HG03469 (cell line): Measurements from ENCODE around the gene CACNB2.

Experiments used
- ATAC-seq: cut with Tn5 transposase; IDR thresholded peaks from one replicate; pipeline ENCODE4 v1.9.1; 2021; ENCODE audit warnings: mild to moderate bottlenecking, moderate library complexity, moderate number of reproducible peaks; ENCODE audit not compliant: unreplicated experiment

The CACNB2 gene

GRCh38 chr10:18278181-18278580, 138.0 kb downstream of the CACNB2 start:
- no peak for ATAC-seq

DNA sequence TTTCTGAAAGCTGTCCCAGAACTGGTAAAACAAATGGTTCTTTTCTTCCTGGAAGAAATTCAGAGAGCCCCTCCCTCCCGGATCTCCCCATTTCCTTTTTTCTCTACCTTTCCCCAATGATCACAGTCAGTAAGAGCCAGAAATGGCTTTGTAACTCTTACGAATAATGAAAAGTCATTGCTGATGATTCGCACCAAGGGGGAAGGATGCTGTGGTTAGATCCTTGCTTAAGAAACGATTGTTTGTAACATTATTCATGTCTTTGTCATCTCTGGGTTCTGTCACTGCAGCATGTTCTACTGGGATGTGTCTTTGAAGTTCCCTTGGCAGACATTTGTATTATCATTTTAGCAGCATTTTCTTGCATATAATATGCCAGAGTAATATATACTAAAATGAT, 138.9 kb downstream of the CACNB2 start:
- no peak for ATAC-seq

DNA sequence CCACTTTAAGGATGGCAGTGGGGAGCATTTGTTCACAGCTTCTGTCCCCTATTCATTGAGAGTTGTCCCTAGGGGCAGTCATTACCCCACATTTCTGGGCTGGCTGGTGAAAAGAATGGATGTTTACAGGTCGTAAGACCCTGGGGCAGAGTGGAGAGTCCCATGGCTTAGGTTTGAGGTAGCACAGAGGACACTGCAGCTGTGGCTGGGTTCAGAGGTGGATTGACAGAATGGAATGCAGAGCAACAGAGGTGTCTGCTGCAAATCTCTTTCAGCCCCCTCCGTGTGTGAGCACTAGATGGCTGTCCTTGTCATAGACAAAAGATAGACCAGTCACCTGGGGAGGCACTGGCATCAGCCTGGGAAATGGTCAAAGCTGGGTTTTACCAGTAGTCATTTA, 141.9 kb downstream of the CACNB2 start:
- no peak for ATAC-seq

- ATAC-seq, result no peak
These were observed 150.6 kb downstream of the CACNB2 start for GRCh38 chr10:18290651-18291313.

GRCh38 chr10:18293536-18294510, 153.6 kb downstream of the CACNB2 start:
- ATAC-seq, result peak; percentile 45

DNA sequence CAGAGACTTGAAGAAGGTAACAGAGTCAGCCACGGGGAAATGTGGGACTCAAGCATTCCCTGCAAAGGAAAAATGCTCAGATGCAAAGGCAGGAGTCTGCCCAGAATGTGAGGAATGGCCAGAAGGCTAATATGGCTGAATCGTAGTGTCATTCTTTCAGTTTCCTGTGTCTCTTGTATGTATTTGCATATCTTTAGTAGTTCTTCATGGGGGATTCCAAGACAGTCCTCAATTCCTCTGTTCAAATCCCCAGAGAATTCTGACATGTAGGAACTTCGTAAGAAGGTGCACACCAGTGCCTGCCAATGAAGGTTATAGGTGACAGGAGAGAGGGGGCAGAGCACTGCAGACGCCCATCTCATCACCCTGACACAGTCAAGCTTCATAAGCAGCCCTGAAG, 154.4 kb downstream of the CACNB2 start:
- ATAC-seq, result no peak

GRCh38 chr10:18297659-18298058, 157.4 kb downstream of the CACNB2 start:
- no peak for ATAC-seq

DNA sequence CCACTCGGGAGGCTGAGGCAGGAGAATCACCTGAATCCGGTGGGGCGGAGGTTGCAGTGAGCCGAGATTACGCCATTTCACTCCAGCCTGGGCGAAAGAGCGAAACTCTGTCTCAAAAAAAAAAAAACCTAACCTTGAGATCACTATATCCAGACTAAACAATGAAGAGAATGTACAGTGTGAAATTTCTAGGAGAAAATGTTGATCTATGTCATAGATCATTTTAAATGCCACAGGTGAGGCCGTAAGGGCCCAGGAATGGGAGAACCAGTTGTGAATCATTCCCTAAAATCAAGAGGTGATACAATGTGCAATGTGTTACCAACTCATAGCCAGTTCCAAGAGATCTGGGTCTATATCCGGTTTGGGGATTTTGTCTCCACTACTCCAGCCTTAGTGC, 158.0 kb downstream of the CACNB2 start:
- ATAC-seq, result no peak

- ATAC-seq, result no peak
These were observed 163.9 kb downstream of the CACNB2 start for GRCh38 chr10:18303851-18304801.

- no peak for ATAC-seq
These were observed 165.8 kb downstream of the CACNB2 start for GRCh38 chr10:18306031-18306430.

- no peak for ATAC-seq
These were observed 168.4 kb downstream of the CACNB2 start for GRCh38 chr10:18308600-18308999.

GRCh38 chr10:18310761-18311160, 170.5 kb downstream of the CACNB2 start:
- ATAC-seq, result no peak

DNA sequence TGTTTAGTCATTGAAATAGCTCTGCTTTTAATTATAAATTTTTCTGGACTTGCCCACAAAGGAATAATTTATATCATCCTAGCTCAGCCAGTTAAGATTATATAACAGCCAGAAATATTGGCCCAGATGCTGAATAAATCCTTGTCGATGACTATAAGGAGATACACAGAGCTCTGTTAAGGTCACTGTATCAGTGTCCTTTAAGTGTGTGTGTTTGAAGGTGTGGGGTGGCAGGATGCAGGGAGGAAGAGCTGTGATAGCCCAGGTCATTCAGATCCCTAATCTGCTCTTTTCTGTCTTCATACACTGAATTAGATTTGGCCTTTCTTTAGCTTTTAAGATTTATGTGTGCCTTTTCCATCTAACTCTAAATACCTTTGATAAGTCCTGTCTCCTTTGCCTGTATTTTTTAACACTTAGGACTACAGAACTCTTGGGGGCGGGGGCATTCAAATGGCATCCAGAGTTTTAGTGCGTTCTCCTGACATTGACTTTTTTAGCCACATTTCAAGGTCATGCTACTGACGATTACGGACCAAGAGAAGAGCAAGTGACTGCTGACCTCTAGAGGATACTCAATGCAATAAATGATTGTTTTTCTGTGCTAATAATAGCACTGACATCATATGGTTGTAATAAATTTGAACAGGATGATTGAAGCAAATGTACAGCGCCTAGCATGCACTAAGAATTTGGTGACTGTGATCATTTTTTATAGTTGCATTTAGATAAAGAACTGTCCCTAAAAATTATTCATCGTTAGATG, 172.3 kb downstream of the CACNB2 start:
- peak; percentile 88 for ATAC-seq

- ATAC-seq, result no peak
These were observed 172.9 kb downstream of the CACNB2 start for GRCh38 chr10:18313140-18313530.

GRCh38 chr10:18313626-18314025, 173.4 kb downstream of the CACNB2 start:
- ATAC-seq, result no peak

DNA sequence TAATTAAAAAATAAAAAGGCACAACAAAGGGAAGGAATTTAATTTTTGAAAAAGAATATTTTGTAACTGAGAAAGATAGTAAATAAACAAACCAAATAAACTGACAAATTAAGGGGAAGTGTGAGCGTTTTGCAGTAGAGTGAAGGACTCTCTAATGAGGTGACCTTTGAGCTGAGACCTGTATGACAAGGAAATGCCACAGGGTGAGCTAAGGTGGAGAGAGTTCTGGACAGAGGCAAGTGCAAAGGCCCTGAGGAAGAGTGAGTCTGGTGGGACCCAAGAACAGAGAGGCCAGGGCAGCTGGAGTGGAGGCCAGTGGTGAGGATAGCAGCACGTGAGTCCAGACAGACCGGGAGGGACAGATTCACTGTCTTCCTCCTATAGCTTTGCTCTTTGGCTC, 179.4 kb downstream of the CACNB2 start:
- ATAC-seq, result no peak

DNA sequence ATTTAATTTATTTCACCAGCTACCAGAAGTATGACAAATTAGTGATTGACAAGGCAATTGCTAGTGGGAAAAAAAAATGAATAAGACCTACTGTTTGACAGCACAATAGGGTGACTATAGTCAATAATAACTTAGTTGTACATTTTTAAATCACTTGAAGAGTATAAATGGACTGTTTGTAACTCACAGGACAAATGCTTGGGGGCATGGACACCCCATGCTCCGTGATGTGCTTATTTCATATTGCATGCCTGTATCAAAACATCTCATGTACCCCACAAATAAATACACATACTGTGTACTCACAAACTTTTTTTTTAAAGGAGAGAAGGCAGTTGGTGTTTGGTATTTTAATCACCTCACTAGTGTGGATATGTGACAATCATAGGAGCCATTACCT, 181.1 kb downstream of the CACNB2 start:
- ATAC-seq, result no peak

- no peak for ATAC-seq
These were observed 183.7 kb downstream of the CACNB2 start for GRCh38 chr10:18323916-18324315.

DNA sequence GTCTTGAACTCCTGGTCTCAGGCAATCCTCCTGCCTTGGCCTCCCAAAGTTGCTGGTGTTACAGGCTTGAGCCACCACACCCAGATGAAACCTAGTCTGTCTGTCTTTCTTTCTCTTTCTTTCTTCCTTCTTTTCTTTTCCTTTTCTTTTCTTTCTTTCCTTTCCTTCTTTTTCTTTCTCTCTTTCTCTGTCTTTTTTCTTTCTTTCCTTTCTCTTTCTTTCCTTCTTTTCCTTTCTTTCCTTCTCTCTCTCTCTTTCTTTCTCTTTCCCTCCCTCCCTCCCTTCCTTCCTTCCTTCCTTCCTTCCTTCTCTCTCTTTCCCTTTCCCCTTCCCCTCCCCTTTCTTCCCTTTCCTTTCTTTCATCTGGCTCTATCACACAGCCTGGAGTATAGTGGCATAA, 185.2 kb downstream of the CACNB2 start:
- ATAC-seq, result no peak

DNA sequence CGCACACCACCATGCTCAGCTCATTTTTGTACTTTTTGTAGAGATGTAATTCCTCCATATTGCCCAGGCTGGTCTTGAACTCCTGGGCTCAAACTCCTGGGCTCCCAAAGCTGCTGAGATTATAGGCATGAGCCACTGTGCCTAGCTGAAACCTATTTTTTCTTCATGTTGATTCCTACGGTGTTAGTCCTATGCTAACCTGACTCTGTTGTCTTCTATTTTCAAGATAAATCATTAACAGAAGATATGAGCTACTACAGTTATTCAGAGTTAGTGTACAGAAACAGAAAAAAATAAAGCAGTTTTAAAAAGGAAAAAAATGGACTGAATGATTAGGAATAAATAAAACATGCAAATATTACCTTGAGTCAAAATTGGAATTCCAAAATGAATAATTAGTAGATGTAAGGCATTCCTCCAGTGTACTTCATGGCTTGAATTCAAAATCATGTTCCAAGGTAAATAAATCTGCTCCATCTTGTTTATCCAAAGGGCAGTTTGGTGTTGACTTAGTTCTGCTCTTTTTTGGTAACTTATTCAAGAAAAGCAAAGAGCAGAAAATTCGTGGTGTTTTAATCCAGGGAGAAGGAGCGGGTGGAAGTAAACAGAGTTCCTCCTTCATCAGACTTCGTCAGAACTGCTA, 185.8 kb downstream of the CACNB2 start:
- ATAC-seq, result no peak
